ENCODE data around the gene COQ8B. TPM values are rescaled to one million over a fixed set of nuclear protein-coding genes. Genes with fewer than 3 reads are reported as not detected.

The COQ8B gene
- total and polyA plus RNA-seq, 7 experiments from 2014 or later: 14.4 to 48.3 (median 36.9) TPM

DNA sequence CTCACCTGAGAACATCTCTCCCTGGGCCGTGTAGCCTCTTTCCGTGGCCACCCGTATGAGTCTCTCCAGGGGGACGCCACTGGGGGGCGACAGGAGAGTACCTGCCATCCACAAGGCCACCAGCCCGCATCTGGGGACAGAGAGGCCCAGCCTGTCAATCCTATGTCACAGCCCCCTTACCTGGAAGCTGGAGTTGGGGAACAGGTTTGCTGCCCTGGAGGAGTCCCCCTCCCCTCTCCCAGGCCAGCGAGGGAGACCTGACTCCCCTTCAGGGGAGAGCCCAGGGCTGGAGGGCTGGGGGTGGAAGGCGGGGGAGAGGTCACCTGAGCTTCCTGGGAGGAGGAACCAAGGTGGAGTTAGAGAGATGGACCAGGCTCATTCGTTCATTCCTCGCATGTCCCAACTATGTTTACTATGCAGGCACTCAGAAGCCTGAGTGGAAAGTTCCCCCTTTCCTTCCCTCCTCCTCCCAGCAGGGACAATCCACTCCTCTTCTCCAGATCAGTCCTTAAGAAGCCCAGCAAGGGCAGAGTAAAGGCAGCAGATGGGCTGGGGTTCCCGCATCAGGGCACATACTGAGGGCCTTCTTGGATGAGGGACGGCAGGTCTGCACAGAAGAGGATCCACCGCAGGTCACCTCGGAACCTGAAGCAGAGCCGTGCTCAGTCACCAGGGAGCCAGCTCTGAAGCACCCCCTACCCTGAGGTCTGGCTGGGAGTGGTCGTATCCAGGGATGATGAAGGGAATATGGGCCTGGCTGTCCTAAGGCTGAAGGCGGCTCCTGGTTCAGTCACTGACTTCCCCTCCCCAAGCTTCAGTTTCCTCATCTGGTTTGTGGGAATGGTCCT, 28.1 kb upstream of the COQ8B start:
- DNase-seq (peak in 1 of 9 donors; percentile 15), ATAC-seq (no peak)
- Mint-ChIP-seq H3K27me3 (no peaks in the 10 kb centered on the region), H3K36me3 (peaks cover 0 to 3% (median 0%) of the 10 kb centered on the region in 5 donors), H3K27ac (peak overlapping the region in 1 of 9 donors; percentile 78), H3K4me1 (peaks cover 4 to 13% (median 7%) of the 10 kb centered on the region in 7 donors), H3K4me3 (no peak overlapping the region), H3K9me3 (peaks cover 0 to 1% (median 0%) of the 10 kb centered on the region in 11 donors)
- Histone ChIP-seq H3K36me3 (ENCODE audit: control insufficient read depth in 2 of 3, insufficient read depth in 3 of 3, low read length in 3 of 3) (peaks cover 0 to 8% (median 0%) of the 10 kb centered on the region in 3 experiments), H3K27me3 (ENCODE audit: control insufficient read depth in 2 of 2, insufficient read depth in 2 of 2, low read length in 2 of 2) (no peaks in the 10 kb centered on the region), H3K4me3 (ENCODE audit: low read length) (no peak overlapping the region), H3K9me3 (ENCODE audit: control insufficient read depth in 2 of 3, low read length in 3 of 3) (no peaks in the 10 kb centered on the region), H3K4me1 (ENCODE audit: control insufficient read depth in 2 of 2, insufficient read depth in 2 of 2, low read length in 2 of 2) (peaks cover 4 to 5% of the 10 kb centered on the region in 2 donors), H3K27ac (ENCODE audit: low read depth, low read length) (no peak overlapping the region)
- ChIA-PET CTCF (interaction anchor here (1.1 to 1.6 kb wide), 2 partner anchors 62 to 74 kb away, joined by 3 to 9 read pairs; no protein-coding TSS in a partner anchor), POLR2A (interaction anchor here (1.3 kb wide), 1 partner anchor 34 kb away, joined by 3 read pairs; no protein-coding TSS in a partner anchor)
- intact Hi-C loops (cut with micrococcal nuclease): no loop called here

DNA sequence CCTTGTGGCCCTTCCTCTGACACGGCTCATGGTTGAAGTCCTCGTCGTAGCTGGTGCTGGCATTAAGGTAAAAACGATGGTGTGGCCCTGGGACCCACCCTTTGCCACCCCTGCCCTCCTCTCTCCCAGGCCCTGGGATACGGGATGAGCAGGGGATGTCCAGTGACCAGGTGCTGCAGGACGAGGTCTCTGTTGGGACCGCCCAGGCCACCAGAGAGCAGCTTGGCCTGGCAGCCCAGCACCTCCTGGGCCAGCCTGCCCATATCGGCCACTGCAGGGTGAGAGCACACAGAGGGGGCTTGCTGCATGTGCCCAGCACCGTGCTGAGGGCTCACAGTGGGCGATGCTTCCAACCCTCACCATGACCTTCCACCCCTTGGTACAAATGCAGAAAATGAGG, 27.2 kb upstream of the COQ8B start:
- H3K36me3 Mint-ChIP-seq: peaks cover 0 to 5% (median under 1%) of the 10 kb centered on the region in 5 donors
- intact Hi-C loops (cut with micrococcal nuclease): no loop called here
- Histone ChIP-seq H3K36me3 (ENCODE audit: control insufficient read depth in 2 of 3, insufficient read depth in 3 of 3, low read length in 3 of 3) (peaks cover 0 to 16% (median 0%) of the 10 kb centered on the region in 3 experiments), H3K27me3 (ENCODE audit: control insufficient read depth in 2 of 2, insufficient read depth in 2 of 2, low read length in 2 of 2) (no peaks in the 10 kb centered on the region), H3K4me1 (ENCODE audit: control insufficient read depth in 2 of 2, insufficient read depth in 2 of 2, low read length in 2 of 2) (no peaks in the 10 kb centered on the region), H3K4me3 (ENCODE audit: low read length) (no peak overlapping the region), H3K9me3 (ENCODE audit: control insufficient read depth in 2 of 3, low read length in 3 of 3) (no peaks in the 10 kb centered on the region), H3K27ac (ENCODE audit: low read depth, low read length) (no peak overlapping the region)
- H3K27ac Mint-ChIP-seq: no peak overlapping the region
- no peak for DNase-seq
- H3K27me3 Mint-ChIP-seq: no peaks in the 10 kb centered on the region
- peaks cover 0 to 6% (median 3%) of the 10 kb centered on the region in 7 donors for H3K4me1 Mint-ChIP-seq
- POLR2A ChIA-PET: interaction anchor here (0.9 kb wide), 1 partner anchor 16 kb away, joined by 3 read pairs; no protein-coding TSS in a partner anchor
- CTCF ChIA-PET: interaction anchor here (1.2 kb wide), 1 partner anchor 27 kb away, joined by 3 read pairs; the partner anchor contains the start of gene ITPKC
- no peak for ATAC-seq
- peak overlapping the region in 1 of 10 donors; percentile 45 for H3K4me3 Mint-ChIP-seq
- H3K9me3 Mint-ChIP-seq: no peaks in the 10 kb centered on the region

GRCh38 chr19:40742886-40743285, 26.2 kb upstream of the COQ8B start:
- ChIA-PET POLR2A (interaction anchor here (0.7 to 0.9 kb wide), 3 partner anchors 8 to 55 kb away, joined by 3 read pairs; partner anchors contain the start of gene ACTMAP), CTCF (interaction anchor here (1.2 kb wide), 1 partner anchor 26 kb away, joined by 3 read pairs; the partner anchor contains the start of gene ITPKC)
- Mint-ChIP-seq H3K27ac (no peak overlapping the region), H3K27me3 (no peaks in the 10 kb centered on the region), H3K9me3 (no peaks in the 10 kb centered on the region), H3K4me3 (no peak overlapping the region), H3K4me1 (peaks cover 0 to 3% (median 0%) of the 10 kb centered on the region in 7 donors), H3K36me3 (peaks cover 0 to 8% (median 3%) of the 10 kb centered on the region in 5 donors)
- Histone ChIP-seq H3K27me3 (ENCODE audit: control insufficient read depth in 2 of 2, insufficient read depth in 2 of 2, low read length in 2 of 2) (no peaks in the 10 kb centered on the region), H3K9me3 (ENCODE audit: control insufficient read depth in 2 of 3, low read length in 3 of 3) (no peaks in the 10 kb centered on the region), H3K4me1 (ENCODE audit: control insufficient read depth in 2 of 2, insufficient read depth in 2 of 2, low read length in 2 of 2) (no peaks in the 10 kb centered on the region), H3K4me3 (ENCODE audit: low read length) (no peak overlapping the region), H3K27ac (ENCODE audit: low read depth, low read length) (no peak overlapping the region), H3K36me3 (ENCODE audit: control insufficient read depth in 2 of 3, insufficient read depth in 3 of 3, low read length in 3 of 3) (peaks cover 0 to 22% (median 0%) of the 10 kb centered on the region in 3 experiments)
- no peak for ATAC-seq
- intact Hi-C loops (cut with micrococcal nuclease): no loop called here
- no peak for DNase-seq

GRCh38 chr19:40742477-40742876, 25.8 kb upstream of the COQ8B start:
- ChIA-PET POLR2A (interaction anchor here (0.7 kb wide), 1 partner anchor 8 kb away, joined by 3 read pairs; the partner anchor contains the start of gene ACTMAP), CTCF (interaction anchor here (0.9 kb wide), 1 partner anchor 108 kb away, joined by 3 read pairs; no protein-coding TSS in a partner anchor)
- no peak overlapping the region for H3K4me3 ChIP-seq (ENCODE audit: low read length)
- peaks cover 0 to 24% (median 0%) of the 10 kb centered on the region in 3 experiments for H3K36me3 ChIP-seq (ENCODE audit: control insufficient read depth in 2 of 3, insufficient read depth in 3 of 3, low read length in 3 of 3)
- Mint-ChIP-seq H3K4me1 (peaks cover 0 to 3% (median 0%) of the 10 kb centered on the region in 7 donors), H3K36me3 (peaks cover 0 to 11% (median 3%) of the 10 kb centered on the region in 5 donors), H3K9me3 (no peaks in the 10 kb centered on the region), H3K4me3 (no peak overlapping the region), H3K27ac (no peak overlapping the region), H3K27me3 (no peaks in the 10 kb centered on the region)
- intact Hi-C loops (cut with micrococcal nuclease): no loop called here
- no peaks in the 10 kb centered on the region for H3K9me3 ChIP-seq (ENCODE audit: control insufficient read depth in 2 of 3, low read length in 3 of 3)
- ATAC-seq (no peak), DNase-seq (no peak)
- H3K27me3 ChIP-seq (ENCODE audit: control insufficient read depth in 2 of 2, insufficient read depth in 2 of 2, low read length in 2 of 2): no peaks in the 10 kb centered on the region
- no peak overlapping the region for H3K27ac ChIP-seq (ENCODE audit: low read depth, low read length)
- no peaks in the 10 kb centered on the region for H3K4me1 ChIP-seq (ENCODE audit: control insufficient read depth in 2 of 2, insufficient read depth in 2 of 2, low read length in 2 of 2)

GRCh38 chr19:40741527-40742390, 25.1 kb upstream of the COQ8B start:
- H3K4me1 ChIP-seq (ENCODE audit: control insufficient read depth in 2 of 2, insufficient read depth in 2 of 2, low read length in 2 of 2): no peaks in the 10 kb centered on the region
- Mint-ChIP-seq H3K27me3 (no peaks in the 10 kb centered on the region), H3K4me3 (no peak overlapping the region), H3K36me3 (peaks cover 0 to 12% (median 3%) of the 10 kb centered on the region in 5 donors), H3K27ac (peak overlapping the region in 1 of 9 donors; percentile 46), H3K9me3 (no peaks in the 10 kb centered on the region), H3K4me1 (peaks cover 0 to 3% (median 0%) of the 10 kb centered on the region in 7 donors)
- H3K9me3 ChIP-seq (ENCODE audit: control insufficient read depth in 2 of 3, low read length in 3 of 3): no peaks in the 10 kb centered on the region
- CTCF ChIA-PET: interaction anchor here (0.5 to 0.9 kb wide), 2 partner anchors 9 to 107 kb away, joined by 3 read pairs; no protein-coding TSS in a partner anchor
- H3K4me3 ChIP-seq (ENCODE audit: low read length): no peak overlapping the region
- DNase-seq (no peak), ATAC-seq (no peak)
- intact Hi-C loops (cut with micrococcal nuclease): no loop called here
- no peak overlapping the region for H3K27ac ChIP-seq (ENCODE audit: low read depth, low read length)
- POLR2A ChIA-PET: interaction anchor here (0.7 kb wide), 1 partner anchor 9 kb away, joined by 3 read pairs; the partner anchor contains the start of gene ACTMAP
- no peaks in the 10 kb centered on the region for H3K27me3 ChIP-seq (ENCODE audit: control insufficient read depth in 2 of 2, insufficient read depth in 2 of 2, low read length in 2 of 2)
- H3K36me3 ChIP-seq (ENCODE audit: control insufficient read depth in 2 of 3, insufficient read depth in 3 of 3, low read length in 3 of 3): peaks cover 0 to 31% (median 0%) of the 10 kb centered on the region in 3 experiments

DNA sequence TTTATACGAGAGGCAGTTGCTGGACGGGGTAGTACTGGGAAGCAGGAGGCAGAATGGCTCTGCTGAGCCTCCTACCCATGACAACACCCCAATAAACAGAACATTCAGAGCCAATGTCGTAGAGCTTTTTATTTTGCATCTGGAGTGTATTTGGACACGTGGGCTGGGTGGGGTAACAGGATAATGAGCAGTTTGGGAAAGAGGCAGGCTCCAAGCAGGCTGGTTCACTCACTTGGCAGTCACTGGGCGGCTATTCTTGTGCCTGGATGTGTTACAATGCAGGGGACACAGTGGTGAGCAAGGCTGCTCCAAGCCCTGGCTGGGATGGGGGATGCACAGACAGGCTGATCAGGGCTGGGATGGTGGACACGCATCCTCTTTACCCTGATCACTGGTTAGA, 24.1 kb upstream of the COQ8B start:
- Histone ChIP-seq H3K36me3 (ENCODE audit: control insufficient read depth in 2 of 3, insufficient read depth in 3 of 3, low read length in 3 of 3) (peaks cover 0 to 33% (median 0%) of the 10 kb centered on the region in 3 experiments), H3K27me3 (ENCODE audit: control insufficient read depth in 2 of 2, insufficient read depth in 2 of 2, low read length in 2 of 2) (no peaks in the 10 kb centered on the region), H3K4me3 (ENCODE audit: low read length) (no peak overlapping the region), H3K27ac (ENCODE audit: low read depth, low read length) (no peak overlapping the region), H3K9me3 (ENCODE audit: control insufficient read depth in 2 of 3, low read length in 3 of 3) (no peaks in the 10 kb centered on the region), H3K4me1 (ENCODE audit: control insufficient read depth in 2 of 2, insufficient read depth in 2 of 2, low read length in 2 of 2) (no peaks in the 10 kb centered on the region)
- DNase-seq (no peak), ATAC-seq (no peak)
- H3K4me1 Mint-ChIP-seq: peaks cover 0 to 3% (median 0%) of the 10 kb centered on the region in 7 donors
- H3K27me3 Mint-ChIP-seq: no peaks in the 10 kb centered on the region
- no peak overlapping the region for H3K4me3 Mint-ChIP-seq
- H3K27ac Mint-ChIP-seq: peak overlapping the region in 1 of 9 donors; percentile 68
- ChIA-PET CTCF (no interaction called here), POLR2A (no interaction called here)
- peaks cover 0 to 14% (median 4%) of the 10 kb centered on the region in 5 donors for H3K36me3 Mint-ChIP-seq
- no peaks in the 10 kb centered on the region for H3K9me3 Mint-ChIP-seq
- intact Hi-C loops (cut with micrococcal nuclease): no loop called here

Measured in naive thymus-derived CD4-positive, alpha-beta T cell (primary cell).